Mesenchymal stem cell (in vitro differentiated cells and primary cell): ENCODE measurements around the gene PKNOX2.
A peak's percentile ranks its signal among the peaks of the same experiment; 100 is the strongest.

Experiments used
- DNase-seq: peaks from one replicate; pipeline ENCODE4 v3.0.0-alpha.2; 2013
- H2AFZ ChIP-seq: one replicate; pipeline ENCODE4 v1.6.1; 2013; ENCODE audit warnings: low read depth, mild to moderate bottlenecking, control low read depth, inconsistent platforms, low read length, moderate library complexity
- H2AK5ac ChIP-seq: 2 replicates; pipeline ENCODE4 v1.6.1; 2013; ENCODE audit warnings: low read length, moderate library complexity, mild to moderate bottlenecking, inconsistent platforms; ENCODE audit not compliant: severe bottlenecking
- H2BK120ac ChIP-seq: one replicate; pipeline ENCODE4 v1.6.1; 2013; ENCODE audit warnings: low read depth, mild to moderate bottlenecking, inconsistent platforms, low read length, moderate library complexity
- H2BK12ac ChIP-seq, 2 experiments: one replicate each; pipeline ENCODE4 v1.6.1; 2013; ENCODE audit warnings: inconsistent platforms in 2 of 2, low read length in 2 of 2, mild to moderate bottlenecking in 2 of 2, moderate library complexity in 2 of 2, control low read depth in 1 of 2
- H2BK15ac ChIP-seq: one replicate; pipeline ENCODE4 v1.6.1; 2013; ENCODE audit warnings: mild to moderate bottlenecking, low read depth, inconsistent platforms; ENCODE audit not compliant: poor library complexity, severe bottlenecking
- H2BK5ac ChIP-seq: 2 replicates; pipeline ENCODE4 v1.6.1; 2013; ENCODE audit warnings: low read depth, mild to moderate bottlenecking, low read length, control low read depth, inconsistent platforms; ENCODE audit not compliant: poor library complexity, severe bottlenecking
- H3K14ac ChIP-seq, 2 experiments: one replicate each; pipeline ENCODE4 v1.6.1; 2013; ENCODE audit warnings: inconsistent platforms in 2 of 2, low read length in 2 of 2, control low read depth in 1 of 2, mild to moderate bottlenecking in 1 of 2, moderate library complexity in 1 of 2
- H3K18ac ChIP-seq, 2 experiments: one replicate each; pipeline ENCODE4 v1.6.1; 2013; ENCODE audit warnings: inconsistent platforms in 2 of 2, low read length in 2 of 2, control low read depth in 1 of 2, low read depth in 1 of 2, mild to moderate bottlenecking in 1 of 2
- H3K23ac ChIP-seq, 2 experiments: one replicate each; pipeline ENCODE4 v1.6.1; 2013; ENCODE audit warnings: inconsistent platforms in 2 of 2, low read length in 2 of 2, mild to moderate bottlenecking in 2 of 2, moderate library complexity in 2 of 2, control low read depth in 1 of 2
- H3K27ac ChIP-seq: 2 replicates; pipeline ENCODE4 v1.5.1; 2013; ENCODE audit warnings: mild to moderate bottlenecking, moderate library complexity, low read length, control low read depth, inconsistent platforms; ENCODE audit not compliant: poor library complexity, severe bottlenecking
- H3K27me3 ChIP-seq, 2 experiments: 2 replicates each; pipeline versions ENCODE4 v1.6.1 to v1.7.0; 2013; ENCODE audit warnings: low read length in 2 of 2, mild to moderate bottlenecking in 2 of 2, moderate library complexity in 2 of 2, control low read depth in 1 of 2, inconsistent platforms in 1 of 2; ENCODE audit not compliant: control insufficient read depth in 1 of 2, insufficient read depth in 1 of 2
- H3K36me3 ChIP-seq, 2 experiments: 2 replicates each; pipeline versions ENCODE4 v1.6.1 to v1.7.0; 2013; ENCODE audit warnings: low read length in 2 of 2, control low read depth in 1 of 2, inconsistent platforms in 1 of 2, low read depth in 1 of 2, mild to moderate bottlenecking in 1 of 2; ENCODE audit not compliant: insufficient read depth in 2 of 2, control insufficient read depth in 1 of 2
- H3K4ac ChIP-seq, 2 experiments: one replicate each; pipeline ENCODE4 v1.6.1; 2013; ENCODE audit warnings: inconsistent platforms in 2 of 2, low read length in 2 of 2, mild to moderate bottlenecking in 2 of 2, moderate library complexity in 2 of 2, control low read depth in 1 of 2, low read depth in 1 of 2
- H3K4me1 ChIP-seq: 2 replicates; pipeline ENCODE4 v1.6.1; 2013; ENCODE audit warnings: low read depth, low read length, control low read depth; ENCODE audit not compliant: control insufficient read depth, insufficient read depth
- H3K4me2 ChIP-seq: 2 replicates; pipeline ENCODE4 v1.6.1; 2013; ENCODE audit warnings: low read length, mild to moderate bottlenecking, inconsistent platforms; ENCODE audit not compliant: poor library complexity, severe bottlenecking
- H3K4me3 ChIP-seq, 2 experiments: 2 replicates each; pipeline versions ENCODE4 v1.5.1 to v1.7.0; 2013; ENCODE audit warnings: low read length in 2 of 2, mild to moderate bottlenecking in 2 of 2, control low read depth in 1 of 2, low read depth in 1 of 2; ENCODE audit not compliant: insufficient read depth in 1 of 2
- H3K79me1 ChIP-seq: replicated peaks from 2 replicates; pipeline ENCODE4 v1.6.1; 2013; ENCODE audit warnings: mild to moderate bottlenecking, control low read depth, low read length, inconsistent platforms; ENCODE audit not compliant: poor library complexity, severe bottlenecking
- H3K9ac ChIP-seq: 2 replicates; pipeline ENCODE4 v1.7.0; 2013; ENCODE audit warnings: mild to moderate bottlenecking, low read length, moderate library complexity
- H3K9me3 ChIP-seq: 2 replicates; pipeline ENCODE4 v1.7.0; 2013; ENCODE audit warnings: mild to moderate bottlenecking, low read length; ENCODE audit not compliant: control insufficient read depth
- H4K8ac ChIP-seq: one replicate; pipeline ENCODE4 v1.6.1; 2013; ENCODE audit warnings: inconsistent platforms, mild to moderate bottlenecking, low read length, moderate library complexity
- H4K91ac ChIP-seq: one replicate; pipeline ENCODE4 v1.6.1; 2013; ENCODE audit warnings: mild to moderate bottlenecking, low read length, inconsistent platforms
- WGBS: methylation state at CpG from one replicate; pipeline ENCODE4 v1.1.7; 2013; ENCODE audit warnings: mixed read lengths; 5-methylcytosine and 5-hydroxymethylcytosine counted together

PKNOX2 gene

DNA sequence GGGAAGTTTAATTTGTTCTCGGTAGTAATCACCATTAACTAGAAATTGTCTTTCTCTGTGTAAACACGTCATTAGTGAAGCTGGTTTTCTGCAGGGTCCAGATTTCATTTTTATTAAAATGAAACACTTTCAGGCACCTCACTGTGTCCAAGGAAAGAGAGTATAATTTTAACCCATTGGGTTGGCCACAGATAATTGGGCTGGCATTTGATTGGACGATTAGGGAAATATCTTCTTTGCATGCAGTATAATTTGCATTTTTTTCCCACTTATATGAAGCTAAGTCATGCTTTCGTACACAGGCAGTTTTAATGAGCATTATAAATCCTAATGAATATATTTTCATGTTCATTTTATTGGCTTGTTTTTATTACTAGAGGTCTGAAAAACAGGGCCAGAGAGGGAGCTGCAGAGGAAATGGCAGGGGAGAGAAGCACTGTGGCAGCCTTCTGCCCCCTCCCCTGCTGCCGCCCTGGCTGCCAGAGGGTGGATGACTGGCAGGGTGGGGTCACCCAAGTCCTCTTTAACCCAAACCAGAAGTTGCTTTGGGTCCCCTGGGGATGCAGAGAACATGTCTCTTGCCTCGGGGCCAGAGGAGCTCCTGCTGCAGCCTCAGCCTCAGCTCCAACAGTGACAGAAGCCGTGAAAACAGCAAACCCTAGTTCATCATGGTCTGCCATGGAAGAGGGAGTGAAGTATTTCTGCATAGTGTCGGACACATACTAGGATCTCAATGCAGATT lies 93.9 kb downstream of the PKNOX2 start:
- Histone ChIP-seq H3K4me2 (no peak overlapping the region), H3K27ac (peak overlapping the region; percentile 24), H3K4me1 (peaks cover 49% of the 10 kb centered on the region), H4K8ac (no peak overlapping the region), H2AFZ (no peak overlapping the region), H3K79me1 (peaks cover 28% of the 10 kb centered on the region), H3K14ac (no peak overlapping the region), H3K9ac (no peak overlapping the region), H3K4ac (no peak overlapping the region), H4K91ac (no peak overlapping the region), H3K4me3 (no peak overlapping the region), H3K36me3 (peaks cover 0 to 33% of the 10 kb centered on the region in 2 experiments), H2AK5ac (peak overlapping the region; percentile 79), H3K18ac (peak overlapping the region in 1 of 2 experiments; percentile 5), H2BK120ac (no peak overlapping the region), H3K27me3 (peaks cover 0 to under 1% of the 10 kb centered on the region in 2 experiments), H2BK5ac (peak overlapping the region; percentile 58), H2BK15ac (no peak overlapping the region), H3K9me3 (no peaks in the 10 kb centered on the region), H2BK12ac (no peak overlapping the region), H3K23ac (no peak overlapping the region)
- DNase-seq = no peak
- whole genome bisulfite sequencing = 82% methylated on average over 5 of the region's 8 CpGs

DNA sequence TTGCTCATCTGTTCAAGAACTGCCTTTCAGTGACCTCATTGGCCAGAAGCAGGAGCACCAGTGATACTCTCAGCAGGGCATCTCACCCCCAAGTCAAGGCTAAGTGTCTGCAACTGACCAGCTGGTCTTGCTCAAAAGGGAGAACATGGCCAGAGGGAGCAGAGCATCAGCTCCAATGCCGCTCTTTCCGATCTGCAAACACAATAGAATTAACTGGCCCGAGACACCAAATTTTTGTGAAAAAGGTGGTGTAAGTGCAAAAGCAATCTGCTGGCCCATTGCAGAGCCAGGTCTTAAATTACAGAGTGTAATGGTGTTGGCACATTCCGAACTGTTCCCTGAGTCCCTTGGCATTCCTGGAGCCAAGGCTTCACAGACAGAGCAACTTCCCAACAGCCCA lies 97.0 kb downstream of the PKNOX2 start:
- H3K18ac ChIP-seq = peak overlapping the region; percentile 64 to 81
- peaks cover 17% of the 10 kb centered on the region for H3K79me1 ChIP-seq
- H3K4me3 ChIP-seq = no peak overlapping the region
- no peak overlapping the region for H2AFZ ChIP-seq
- H3K36me3 ChIP-seq = peaks cover 0 to 15% of the 10 kb centered on the region in 2 experiments
- H3K27me3 ChIP-seq = peaks cover 0 to 2% of the 10 kb centered on the region in 2 experiments
- peak overlapping the region; percentile 55 for H4K8ac ChIP-seq
- peak overlapping the region; percentile 71 for H4K91ac ChIP-seq
- H3K23ac ChIP-seq = no peak overlapping the region
- WGBS = 82% methylated on average over 4 of the region's 4 CpGs
- H3K4me1 ChIP-seq = peaks cover 62% of the 10 kb centered on the region
- H2BK12ac ChIP-seq = peak overlapping the region in 1 of 2 experiments; percentile 64
- peak overlapping the region; percentile 99 for H3K27ac ChIP-seq
- no peak overlapping the region for H2BK15ac ChIP-seq
- H3K14ac ChIP-seq = no peak overlapping the region
- no peak overlapping the region for H3K4me2 ChIP-seq
- DNase-seq = peak; percentile 45
- H2BK5ac ChIP-seq = peak overlapping the region; percentile 99
- H3K4ac ChIP-seq = peak overlapping the region in 1 of 2 experiments; percentile 16
- H3K9me3 ChIP-seq = no peaks in the 10 kb centered on the region
- H2BK120ac ChIP-seq = no peak overlapping the region
- H2AK5ac ChIP-seq = peak overlapping the region; percentile 98
- no peak overlapping the region for H3K9ac ChIP-seq

DNA sequence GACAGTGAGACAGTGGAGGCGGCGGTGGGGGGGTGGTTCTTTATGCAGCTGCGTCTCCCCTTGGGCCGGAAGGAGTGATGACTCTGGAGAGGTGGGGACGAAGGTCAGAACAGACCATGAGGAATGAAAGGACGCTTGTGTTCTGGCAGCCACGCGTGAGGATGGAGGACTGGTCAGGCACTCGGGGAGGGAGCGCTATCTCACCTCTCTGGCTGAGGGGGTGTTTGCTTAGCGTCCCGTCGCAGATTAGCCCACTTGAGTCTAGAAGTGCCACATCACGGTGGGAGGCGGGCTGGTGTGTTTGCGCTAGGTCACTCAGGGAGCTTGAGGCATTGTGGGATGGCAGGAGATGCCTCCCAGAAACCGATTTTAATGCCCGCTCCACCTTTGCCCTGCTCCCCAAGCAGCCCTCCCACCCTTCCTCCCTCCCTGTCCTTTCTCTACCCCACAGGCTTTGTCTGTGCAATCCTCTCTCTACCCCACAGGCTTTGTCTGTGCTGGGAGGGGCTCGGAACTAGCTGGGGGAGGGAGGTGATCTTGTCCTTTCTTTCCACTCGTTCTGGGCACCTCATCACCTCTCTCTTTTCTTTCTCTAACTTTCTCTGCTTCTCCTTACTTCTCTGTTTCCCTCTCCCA lies 97.8 kb downstream of the PKNOX2 start:
- Histone ChIP-seq H3K4me3 (no peak overlapping the region), H3K14ac (no peak overlapping the region), H2AFZ (no peak overlapping the region), H3K79me1 (peaks cover 20% of the 10 kb centered on the region), H2AK5ac (peak overlapping the region; percentile 98), H3K18ac (peak overlapping the region; percentile 64 to 81), H3K4me1 (peaks cover 59% of the 10 kb centered on the region), H3K4me2 (no peak overlapping the region), H3K23ac (no peak overlapping the region), H3K9ac (peak overlapping the region; percentile 68), H3K36me3 (peaks cover 0 to 18% of the 10 kb centered on the region in 2 experiments), H3K27ac (peak overlapping the region; percentile 99), H2BK15ac (peak overlapping the region; percentile 70), H3K4ac (peak overlapping the region; percentile 57 to 84), H3K9me3 (no peaks in the 10 kb centered on the region), H2BK12ac (peak overlapping the region; percentile 14 to 64), H4K91ac (peak overlapping the region; percentile 96), H3K27me3 (peaks cover 0 to 7% of the 10 kb centered on the region in 2 experiments), H4K8ac (peak overlapping the region; percentile 55), H2BK120ac (peak overlapping the region; percentile 93), H2BK5ac (peak overlapping the region; percentile 99)
- DNase-seq = peak; percentile 56
- WGBS = 25% methylated on average over 12 of the region's 20 CpGs

DNA sequence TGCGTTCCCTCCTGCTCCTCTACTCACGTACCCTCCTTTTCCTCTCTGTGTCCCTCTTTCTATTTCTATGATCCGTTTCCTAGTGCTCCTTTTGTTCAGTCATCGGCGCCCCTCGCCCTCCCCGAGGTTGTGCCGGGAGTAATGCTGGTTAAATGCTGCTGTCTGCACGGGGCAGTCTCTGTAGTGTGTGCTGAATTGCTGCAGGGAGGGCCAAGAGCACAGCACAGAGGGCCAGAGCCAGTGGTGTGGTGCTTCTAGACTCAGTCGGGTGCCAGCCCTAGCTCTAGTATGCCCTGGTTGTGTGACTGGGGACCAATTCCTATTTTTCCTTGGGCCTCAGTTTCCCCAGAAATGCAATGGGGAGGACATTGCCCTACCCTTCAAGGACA lies 98.3 kb downstream of the PKNOX2 start:
- peak overlapping the region; percentile 93 for H2BK120ac ChIP-seq
- WGBS = 6% methylated on average over 10 of the region's 10 CpGs

More for the DNA sequence above, 98.3 kb downstream of the PKNOX2 start:
- Histone ChIP-seq H3K9ac (peak overlapping the region; percentile 68), H4K8ac (peak overlapping the region; percentile 97), H2AK5ac (peak overlapping the region; percentile 98), H3K9me3 (no peaks in the 10 kb centered on the region), H3K4me1 (peaks cover 58% of the 10 kb centered on the region), H3K4ac (peak overlapping the region; percentile 57 to 84), H3K23ac (no peak overlapping the region), H3K18ac (peak overlapping the region; percentile 64 to 81), H2BK5ac (peak overlapping the region; percentile 99), H2BK12ac (peak overlapping the region; percentile 64 to 99), H3K27ac (peak overlapping the region; percentile 99), H3K79me1 (peaks cover 20% of the 10 kb centered on the region), H3K14ac (peak overlapping the region; percentile 0 to 21), H4K91ac (peak overlapping the region; percentile 96), H3K36me3 (peaks cover 0 to 18% of the 10 kb centered on the region in 2 experiments), H2BK15ac (peak overlapping the region; percentile 49), H2AFZ (no peak overlapping the region), H3K4me3 (peak overlapping the region in 1 of 2 experiments; percentile 19), H3K4me2 (no peak overlapping the region), H3K27me3 (peaks cover 0 to 7% of the 10 kb centered on the region in 2 experiments)
- peak; percentile 73 for DNase-seq
